IMR-90 (cell line): ENCODE measurements around the gene WDTC1. TPM values are rescaled to one million over a fixed set of nuclear protein-coding genes. Genes with fewer than 3 reads are reported as not detected.

ENCODE experiments used
- ATAC-seq: fragments of 200-7000 bp; cut with Tn5 transposase; 2 replicates; pipeline ENCODE4 v1.9.1; 2020; ENCODE audit warnings: low read depth, mild to moderate bottlenecking, moderate library complexity
- Bru-seq: library from RNA; stranded (reverse); fragments of 400-500 nt; gene quantifications from one replicate; lab custom pipeline; 2021; lab: Mats Ljungman, UMichigan
- BruChase-seq, 2 experiments: library from RNA; stranded (reverse); fragments of 400-500 nt; gene quantifications; one replicate each; lab custom pipeline; 2021; lab: Mats Ljungman, UMichigan
- BruUV-seq: library from RNA; stranded (reverse); fragments of 400-500 nt; replicated peaks from 2 replicates; lab custom pipeline; 2021; lab: Mats Ljungman, UMichigan
- CTCF ChIA-PET: fragments of 300-600 bp; formaldehyde crosslinking; extraction: SDS; loops from one replicate; lab custom pipeline; 2021; ENCODE audit warnings: antibody characterized with exemption; lab: Yijun Ruan, JAX
- POLR2A ChIA-PET: fragments of 300-600 bp; sonication (Branson Sonifier 250); formaldehyde crosslinking; loops from one replicate; lab custom pipeline; 2022; ENCODE audit warnings: antibody characterized with exemption; ENCODE audit not compliant: unreplicated experiment; lab: Charles Lee
- DNase-seq: peaks from one replicate; pipeline ENCODE4 v3.0.0; 2013
- H2AFZ ChIP-seq: replicated peaks from 2 replicates; pipeline ENCODE3; 2013; ENCODE audit warnings: low read length, mild to moderate bottlenecking; ENCODE audit not compliant: poor library complexity
- H2AK5ac ChIP-seq: 2 replicates; pipeline ENCODE4 v1.6.1; 2013; ENCODE audit warnings: low read depth, low read length, inconsistent platforms
- H2AK9ac ChIP-seq: replicated peaks from 2 replicates; pipeline ENCODE3; 2013; ENCODE audit warnings: mild to moderate bottlenecking, low read depth, low read length, moderate library complexity; ENCODE audit not compliant: poor library complexity
- H2BK120ac ChIP-seq: 2 replicates; pipeline ENCODE4 v1.6.1; 2013; ENCODE audit warnings: low read depth, low read length, inconsistent platforms
- H2BK15ac ChIP-seq: 3 replicates; pipeline ENCODE4 v1.6.1; 2013; ENCODE audit warnings: low read depth, low read length, inconsistent platforms
- H2BK20ac ChIP-seq: 2 replicates; pipeline ENCODE4 v1.6.1; 2013; ENCODE audit warnings: low read depth, mild to moderate bottlenecking, inconsistent platforms, low read length, moderate library complexity
- H2BK5ac ChIP-seq: 2 replicates; pipeline ENCODE4 v1.6.1; 2013; ENCODE audit warnings: mild to moderate bottlenecking, low read depth, low read length, inconsistent platforms; ENCODE audit not compliant: poor library complexity, severe bottlenecking
- H3K14ac ChIP-seq: replicated peaks from 2 replicates; pipeline ENCODE4 v1.6.1; 2013; ENCODE audit warnings: low read depth, low read length, inconsistent platforms
- H3K18ac ChIP-seq: 2 replicates; pipeline ENCODE4 v1.6.1; 2013; ENCODE audit warnings: low read depth, low read length, control low read depth
- H3K23ac ChIP-seq: 2 replicates; pipeline ENCODE4 v1.6.1; 2013; ENCODE audit warnings: low read depth, low read length, inconsistent platforms
- H3K27ac ChIP-seq: 2 replicates; pipeline ENCODE4 v1.5.1; 2013; ENCODE audit warnings: mild to moderate bottlenecking, control low read depth, low read length; ENCODE audit not compliant: insufficient read depth
- H3K27me3 ChIP-seq: 2 replicates; pipeline ENCODE4 v1.6.1; 2013; ENCODE audit warnings: low read length; ENCODE audit not compliant: control insufficient read depth, insufficient read depth
- H3K36me3 ChIP-seq: 2 replicates; pipeline ENCODE4 v1.6.1; 2013; ENCODE audit warnings: low read length, mixed read lengths; ENCODE audit not compliant: control insufficient read depth, insufficient read depth
- H3K4ac ChIP-seq: 2 replicates; pipeline ENCODE4 v1.6.1; 2013; ENCODE audit warnings: low read depth, low read length, inconsistent platforms
- H3K4me1 ChIP-seq: 2 replicates; pipeline ENCODE4 v1.6.1; 2013; ENCODE audit warnings: low read length, mixed read lengths; ENCODE audit not compliant: control insufficient read depth, insufficient read depth
- H3K4me2 ChIP-seq: 2 replicates; pipeline ENCODE4 v1.6.1; 2013; ENCODE audit warnings: low read depth, mild to moderate bottlenecking, control low read depth, low read length, moderate library complexity
- H3K4me3 ChIP-seq: 2 replicates; pipeline ENCODE4 v1.5.1; 2013; ENCODE audit warnings: low read depth, mild to moderate bottlenecking, control low read depth, low read length, moderate library complexity; ENCODE audit not compliant: insufficient read depth
- H3K56ac ChIP-seq: 2 replicates; pipeline ENCODE4 v1.6.1; 2013; ENCODE audit warnings: low read length, inconsistent platforms; ENCODE audit not compliant: insufficient read depth; ENCODE audit errors: extremely low read depth
- H3K79me1 ChIP-seq, 2 experiments: 2 replicates each; pipeline ENCODE4 v1.6.1; 2013; ENCODE audit warnings: low read length in 2 of 2, inconsistent platforms in 1 of 2, low read depth in 1 of 2
- H3K9ac ChIP-seq: 2 replicates; pipeline ENCODE4 v1.6.1; 2013; ENCODE audit warnings: low read depth, low read length, control low read depth
- H3K9me1 ChIP-seq: 2 replicates; pipeline ENCODE4 v1.6.1; 2013; ENCODE audit warnings: low read length, inconsistent platforms; ENCODE audit not compliant: insufficient read depth
- H3K9me3 ChIP-seq: 2 replicates; pipeline ENCODE4 v1.6.1; 2013; ENCODE audit warnings: low read length; ENCODE audit not compliant: control insufficient read depth, insufficient read depth
- H4K20me1 ChIP-seq: 2 replicates; pipeline ENCODE4 v1.6.1; 2013; ENCODE audit warnings: low read length, inconsistent platforms; ENCODE audit not compliant: insufficient read depth
- H4K5ac ChIP-seq: 2 replicates; pipeline ENCODE4 v1.6.1; 2013; ENCODE audit warnings: mild to moderate bottlenecking, low read depth, low read length, control low read depth
- H4K8ac ChIP-seq, 2 experiments: 2 replicates each; pipeline ENCODE4 v1.6.1; 2013; ENCODE audit warnings: low read depth in 2 of 2, low read length in 2 of 2, control low read depth in 1 of 2, inconsistent platforms in 1 of 2
- H4K91ac ChIP-seq: 2 replicates; pipeline ENCODE4 v1.6.1; 2013; ENCODE audit warnings: low read depth, low read length, inconsistent platforms; ENCODE audit not compliant: insufficient read depth
- BHLHE40 ChIP-seq: fragments of 150-350 bp; IDR thresholded peaks from 2 replicates; pipeline ENCODE4 v1.6.1; 2016; ENCODE audit warnings: mild to moderate bottlenecking, low read depth, low read length
- MAFK ChIP-seq: IDR thresholded peaks from 2 replicates; pipeline ENCODE4 v1.6.1; 2012; ENCODE audit warnings: low read depth, low read length, improper control_type of control experiment
- MXI1 ChIP-seq: IDR thresholded peaks from 2 replicates; pipeline ENCODE4 v1.6.1; 2012; ENCODE audit warnings: low read depth, mild to moderate bottlenecking, low read length, moderate library complexity, borderline replicate concordance
- POLR2A ChIP-seq: IDR thresholded peaks from 2 replicates; pipeline ENCODE4 v1.6.1; 2012; ENCODE audit warnings: mild to moderate bottlenecking, low read depth, low read length
- RAD21 ChIP-seq: IDR thresholded peaks from 2 replicates; pipeline ENCODE4 v1.6.1; 2012; ENCODE audit warnings: low read length, improper control_type of control experiment
- RCOR1 ChIP-seq: IDR thresholded peaks from 2 replicates; pipeline ENCODE4 v1.6.1; 2012; ENCODE audit warnings: mild to moderate bottlenecking, low read length, improper control_type of control experiment; ENCODE audit not compliant: insufficient replicate concordance
- RFX5 ChIP-seq: IDR thresholded peaks from 2 replicates; pipeline ENCODE4 v1.8.0; 2012; ENCODE audit warnings: low read depth, mild to moderate bottlenecking, low read length, moderate library complexity
- SMC3 ChIP-seq: fragments of 150-350 bp; IDR thresholded peaks from 2 replicates; pipeline ENCODE4 v1.6.1; 2016; ENCODE audit warnings: low read depth, mild to moderate bottlenecking, antibody characterized with exemption, low read length, moderate library complexity
- WGBS, 2 experiments: methylation state at CpG; one replicate each; pipeline versions ENCODE4 v1.1.5 to v1.1.7; 2013; ENCODE audit warnings: missing lambda C conversion rate in 2 of 2; ENCODE audit not compliant: insufficient read length in 1 of 2; ENCODE audit errors: extremely low coverage in 2 of 2; 5-methylcytosine and 5-hydroxymethylcytosine counted together
- dilution Hi-C: fragments of 300-500 bp; cut with HindIII; formaldehyde crosslinking; loops from one replicate; pipeline ENCODE4 v1.14.3; 2018; ENCODE audit warnings: low sequenced_read_pairs; ENCODE audit not compliant: unreplicated experiment
- in situ Hi-C: fragments of 300-500 bp; cut with MboI; formaldehyde crosslinking; loops from 3 replicates; pipeline ENCODE4 v1.14.3; 2019; ENCODE audit warnings: low sequenced_read_pairs, inconsistent platforms, mixed read lengths
- intact Hi-C: fragments of 100-400 bp; cut with micrococcal nuclease; formaldehyde crosslinking; loops from 2 replicates; pipeline ENCODE4 v1.10.0; 2022
- long read RNA-seq: library from polyadenylated mRNA; unstranded; transcript quantifications from one replicate; pipeline ENCODE4 v2.0.0, GENCODE V29; 2021; ENCODE audit not compliant: unreplicated experiment
- polyA plus RNA-seq, 3 experiments: library from polyadenylated mRNA; depleted of rRNA; stranded (reverse); fragments of >200 nt; gene quantifications; 2 replicates each; pipeline ENCODE4 v1.2.3, GENCODE V29; 2012; ENCODE audit warnings: low replicate concordance in 1 of 3
- total RNA-seq: library from RNA; depleted of rRNA; stranded (reverse); fragments of >200 nt; gene quantifications from 2 replicates; pipeline ENCODE4 v1.2.3, GENCODE V29; 2012; rRNA removed
- TF ChIP-seq, protein P1 (sequence below): fragments of 150-350 bp; IDR thresholded peaks from 2 replicates; pipeline ENCODE4 v1.6.1; 2017; ENCODE audit warnings: mild to moderate bottlenecking, antibody characterized with exemption, low read length, low read depth
- TF ChIP-seq, protein P2 (sequence below): fragments of 150-350 bp; IDR thresholded peaks from 2 replicates; pipeline ENCODE4 v1.6.1; 2016; ENCODE audit warnings: low read depth, mild to moderate bottlenecking, low read length, moderate library complexity, borderline replicate concordance

The WDTC1 gene, protein sequence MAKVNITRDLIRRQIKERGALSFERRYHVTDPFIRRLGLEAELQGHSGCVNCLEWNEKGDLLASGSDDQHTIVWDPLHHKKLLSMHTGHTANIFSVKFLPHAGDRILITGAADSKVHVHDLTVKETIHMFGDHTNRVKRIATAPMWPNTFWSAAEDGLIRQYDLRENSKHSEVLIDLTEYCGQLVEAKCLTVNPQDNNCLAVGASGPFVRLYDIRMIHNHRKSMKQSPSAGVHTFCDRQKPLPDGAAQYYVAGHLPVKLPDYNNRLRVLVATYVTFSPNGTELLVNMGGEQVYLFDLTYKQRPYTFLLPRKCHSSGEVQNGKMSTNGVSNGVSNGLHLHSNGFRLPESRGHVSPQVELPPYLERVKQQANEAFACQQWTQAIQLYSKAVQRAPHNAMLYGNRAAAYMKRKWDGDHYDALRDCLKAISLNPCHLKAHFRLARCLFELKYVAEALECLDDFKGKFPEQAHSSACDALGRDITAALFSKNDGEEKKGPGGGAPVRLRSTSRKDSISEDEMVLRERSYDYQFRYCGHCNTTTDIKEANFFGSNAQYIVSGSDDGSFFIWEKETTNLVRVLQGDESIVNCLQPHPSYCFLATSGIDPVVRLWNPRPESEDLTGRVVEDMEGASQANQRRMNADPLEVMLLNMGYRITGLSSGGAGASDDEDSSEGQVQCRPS
- total RNA-seq (9.9 and 10.0 TPM in 2 replicates), polyA plus RNA-seq (2012; rRNA removed) (15.2 and 16.4 TPM in 2 replicates), Bru-seq, nascent RNA (percentile 55 among the genes with signal in this experiment), BruChase-seq, experiment 1, labeled RNA remaining after a 6-hour chase (percentile 71 among the genes with signal in this experiment), BruChase-seq, experiment 2, labeled RNA remaining after a 2-hour chase (percentile 57 among the genes with signal in this experiment)
- 9.8 and 14.4 TPM in 2 replicates for polyA plus RNA-seq (2012; cell fraction: cytosol; rRNA removed)
- 16.0 and 18.5 TPM in 2 replicates for polyA plus RNA-seq (2012; cell fraction: nucleus; rRNA removed; ENCODE audit: low replicate concordance)
- long read RNA-seq, partial matches to known transcripts: 0 of 2 reads
- long read RNA-seq, other reads (novel, unspliced or antisense): 2 of 2 reads

DNA sequence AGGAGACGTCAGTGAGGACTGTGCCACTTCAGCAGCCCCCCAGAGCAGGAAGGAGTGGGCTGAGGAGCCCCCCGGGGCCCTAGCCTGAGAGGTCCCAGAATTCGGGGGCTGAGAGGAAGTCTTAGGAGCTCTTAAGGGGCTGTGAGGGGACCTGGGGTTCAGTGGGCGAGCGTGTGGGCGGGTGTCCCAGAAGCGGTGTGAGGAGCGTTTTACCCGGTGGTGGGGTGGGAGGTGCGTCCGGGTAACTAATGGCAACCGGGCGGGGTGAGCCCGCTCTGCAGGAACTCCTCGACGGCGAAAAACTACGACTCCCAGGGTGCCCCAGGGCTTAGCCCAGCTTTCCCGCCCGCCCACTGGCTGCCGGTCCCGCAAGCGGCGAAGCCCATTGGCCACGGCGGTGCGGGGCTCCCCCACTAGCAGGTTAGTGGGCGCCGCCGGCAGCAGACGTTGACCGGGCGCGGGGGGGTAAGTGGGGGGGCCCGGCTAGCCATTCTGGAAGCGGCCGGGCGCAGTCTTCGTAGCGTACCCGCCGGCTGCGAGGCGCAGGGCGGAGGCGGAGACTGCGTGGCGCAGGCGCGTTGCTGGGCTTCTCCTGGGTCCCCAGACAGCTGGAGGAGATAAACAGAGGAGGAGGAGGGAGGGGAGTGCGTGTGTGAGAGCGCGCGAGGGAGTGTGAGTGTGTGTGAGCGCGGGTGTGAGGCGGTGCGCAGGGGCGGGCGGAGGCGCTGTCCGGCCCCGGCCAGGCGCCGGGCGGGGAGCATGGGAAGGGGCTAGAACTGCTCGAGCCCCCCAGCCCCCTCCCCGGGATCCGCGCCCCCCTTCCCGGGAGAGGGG, at the start of gene WDTC1:
Gene WDTC1 (plus strand): TSS at position 584 of the 834 bp plus-strand sequence. CDS start 26,423 bp downstream, outside the sequence.
- dilution Hi-C loops: no loop called here
- H3K27me3 ChIP-seq: no peaks in the 10 kb centered on the region
- no TSS peak for BruUV-seq
- 2% methylated on average over 31 of the region's 71 CpGs; no CpG with 5 or more reads in 1 of the 2 experiments for WGBS, 2 experiments
- peak within 1 kb of the TSS; percentile 63 for H2AK9ac ChIP-seq
- POLR2A ChIA-PET: no interaction called here
- H2AFZ ChIP-seq: peak within 1 kb of the TSS; percentile 98
- in situ Hi-C loops: no loop called here
- H2AK5ac ChIP-seq: no peak within 1 kb of the TSS
- peaks cover 18 to 30% of the 10 kb centered on the region in 2 experiments for H3K79me1 ChIP-seq
- H4K91ac ChIP-seq: 0 out of 2 replicates have a peak within 1 kb of the TSS, but pooled peaks have one; percentile 17
- DNase-seq (peak; percentile 95), ATAC-seq (peak; percentile 97)
- peak within 1 kb of the TSS; percentile 19 for H2BK5ac ChIP-seq
- no peak within 1 kb of the TSS for H3K56ac ChIP-seq
- H3K9me3 ChIP-seq: no peaks in the 10 kb centered on the region
- H4K20me1 ChIP-seq: peaks cover 4% of the 10 kb centered on the region; the same call in 1 of the 2 replicates
- peaks cover 4% of the 10 kb centered on the region; the same call in 1 of the 2 replicates for H3K4me1 ChIP-seq
- H3K14ac ChIP-seq: peak within 1 kb of the TSS; percentile 55
- peak within 1 kb of the TSS; percentile 31; the same call in 1 of the 2 replicates for H2BK120ac ChIP-seq
- peak within 1 kb of the TSS; percentile 87 for H3K4me2 ChIP-seq
- H2BK15ac ChIP-seq: no peak within 1 kb of the TSS
- CTCF ChIA-PET: no interaction called here
- peaks cover 10% of the 10 kb centered on the region; the same call in 1 of the 2 replicates for H3K9me1 ChIP-seq
- H3K4me3 ChIP-seq: peak within 1 kb of the TSS; percentile 55
- H3K18ac ChIP-seq: no peak within 1 kb of the TSS
- 0 out of 2 replicates have a peak within 1 kb of the TSS, but pooled peaks have one; percentile 19 for H3K23ac ChIP-seq
- H4K8ac ChIP-seq: peak within 1 kb of the TSS; percentile 94
- intact Hi-C loops: no loop called here
- peak within 1 kb of the TSS; percentile 39 for H3K4ac ChIP-seq
- H4K5ac ChIP-seq: peak within 1 kb of the TSS; percentile 93
- H3K36me3 ChIP-seq: no peaks in the 10 kb centered on the region
- no peak within 1 kb of the TSS for H2BK20ac ChIP-seq
- H3K9ac ChIP-seq: peak within 1 kb of the TSS; percentile 44
- H3K27ac ChIP-seq: no peak within 1 kb of the TSS; the same call in 1 of the 2 replicates
- TF ChIP-seq POLR2A: 0 out of 2 replicates have a peak, but pooled peaks have one; percentile 35
- no peak for TF ChIP-seq MAFK
- TF ChIP-seq RFX5: no peak
- peak; percentile 39; the same call in 1 of the 2 replicates for TF ChIP-seq MXI1
- TF ChIP-seq, protein P1, sequence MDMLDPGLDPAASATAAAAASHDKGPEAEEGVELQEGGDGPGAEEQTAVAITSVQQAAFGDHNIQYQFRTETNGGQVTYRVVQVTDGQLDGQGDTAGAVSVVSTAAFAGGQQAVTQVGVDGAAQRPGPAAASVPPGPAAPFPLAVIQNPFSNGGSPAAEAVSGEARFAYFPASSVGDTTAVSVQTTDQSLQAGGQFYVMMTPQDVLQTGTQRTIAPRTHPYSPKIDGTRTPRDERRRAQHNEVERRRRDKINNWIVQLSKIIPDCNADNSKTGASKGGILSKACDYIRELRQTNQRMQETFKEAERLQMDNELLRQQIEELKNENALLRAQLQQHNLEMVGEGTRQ: peak; percentile 19; the same call in 1 of the 2 replicates
- TF ChIP-seq SMC3: no peak
- no peak for TF ChIP-seq RCOR1
- TF ChIP-seq, protein P2, sequence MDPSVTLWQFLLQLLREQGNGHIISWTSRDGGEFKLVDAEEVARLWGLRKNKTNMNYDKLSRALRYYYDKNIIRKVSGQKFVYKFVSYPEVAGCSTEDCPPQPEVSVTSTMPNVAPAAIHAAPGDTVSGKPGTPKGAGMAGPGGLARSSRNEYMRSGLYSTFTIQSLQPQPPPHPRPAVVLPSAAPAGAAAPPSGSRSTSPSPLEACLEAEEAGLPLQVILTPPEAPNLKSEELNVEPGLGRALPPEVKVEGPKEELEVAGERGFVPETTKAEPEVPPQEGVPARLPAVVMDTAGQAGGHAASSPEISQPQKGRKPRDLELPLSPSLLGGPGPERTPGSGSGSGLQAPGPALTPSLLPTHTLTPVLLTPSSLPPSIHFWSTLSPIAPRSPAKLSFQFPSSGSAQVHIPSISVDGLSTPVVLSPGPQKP: no peak
- TF ChIP-seq BHLHE40: no peak
- no peak for TF ChIP-seq RAD21
